Hepatocyte (in vitro differentiated cells): ENCODE data around the gene SLC22A31. TPM values are rescaled to one million over a fixed set of nuclear protein-coding genes. Genes with fewer than 3 reads are reported as not detected.

Source experiments
- DNase-seq: peaks from one replicate; pipeline ENCODE4 v3.0.0-alpha.2; 2016; ENCODE audit warnings: low spot score
- H2AFZ ChIP-seq: fragments of 200-600 bp; sonication (generic); 2 replicates; pipeline ENCODE4 v1.6.0; 2016; ENCODE audit warnings: antibody characterized with exemption, mild to moderate bottlenecking
- H3K27ac ChIP-seq: fragments of 200-600 bp; sonication (generic); 2 replicates; pipeline ENCODE4 v1.5.1; 2016; ENCODE audit warnings: mild to moderate bottlenecking
- H3K27me3 ChIP-seq: fragments of 200-600 bp; sonication (generic); 2 replicates; pipeline ENCODE4 v1.6.1; 2016
- H3K36me3 ChIP-seq: fragments of 200-600 bp; sonication (generic); replicated peaks from 2 replicates; pipeline ENCODE4 v1.5.1; 2016; ENCODE audit warnings: low read depth; ENCODE audit not compliant: insufficient read depth
- H3K4me1 ChIP-seq: fragments of 200-600 bp; sonication (generic); 2 replicates; pipeline ENCODE4 v1.5.1; 2016; ENCODE audit warnings: mild to moderate bottlenecking, moderate library complexity; ENCODE audit not compliant: insufficient read depth
- H3K4me2 ChIP-seq: fragments of 200-600 bp; sonication (generic); 2 replicates; pipeline ENCODE4 v1.6.0; 2016
- H3K4me3 ChIP-seq: fragments of 200-600 bp; sonication (generic); 2 replicates; pipeline ENCODE4 v1.5.1; 2016; ENCODE audit warnings: mild to moderate bottlenecking
- H3K79me2 ChIP-seq: fragments of 200-600 bp; sonication (generic); 2 replicates; pipeline ENCODE4 v1.6.0; 2017; ENCODE audit warnings: mild to moderate bottlenecking
- H3K9me2 ChIP-seq: fragments of 200-600 bp; sonication (generic); replicated peaks from 2 replicates; pipeline ENCODE4 v1.6.0; 2017; ENCODE audit warnings: mild to moderate bottlenecking; ENCODE audit not compliant: insufficient read depth
- H3K9me3 ChIP-seq: fragments of 200-600 bp; sonication (generic); 2 replicates; pipeline ENCODE4 v1.5.1; 2016; ENCODE audit warnings: low read depth, mild to moderate bottlenecking
- H4K20me1 ChIP-seq: fragments of 200-600 bp; sonication (generic); 2 replicates; pipeline ENCODE4 v1.6.0; 2016; ENCODE audit warnings: mild to moderate bottlenecking; ENCODE audit not compliant: insufficient read depth, poor library complexity, severe bottlenecking
- EZH2 ChIP-seq: fragments of 200-600 bp; sonication (generic); IDR thresholded peaks from 2 replicates; pipeline ENCODE4 v1.6.1; 2016; ENCODE audit warnings: antibody characterized with exemption, mild to moderate bottlenecking, borderline replicate concordance
- EZH2phosphoT487 ChIP-seq: fragments of 200-600 bp; sonication (generic); IDR thresholded peaks from one replicate; pipeline ENCODE4 v1.6.1; 2018; ENCODE audit warnings: antibody characterized with exemption, mild to moderate bottlenecking, low read depth, moderate library complexity; ENCODE audit not compliant: unreplicated experiment, severe bottlenecking
- WGBS: methylation state at CpG from one replicate; pipeline ENCODE4 v1.1.6; 2016; ENCODE audit warnings: low lambda C conversion rate; ENCODE audit errors: missing lambda C conversion rate; 5-methylcytosine and 5-hydroxymethylcytosine counted together
- polyA plus RNA-seq: library from polyadenylated mRNA; unstranded; fragments of >200 nt; fragmentation: Nextera tagmentation; extraction: Ambion mirVana; gene quantifications from 2 replicates; pipeline ENCODE4 v1.2.1, GENCODE V29; 2016
- total RNA-seq: library from RNA; depleted of rRNA; stranded (reverse); fragments of >200 nt; gene quantifications from 2 replicates; pipeline ENCODE4 v1.2.3, GENCODE V29; 2014
- TF ChIP-seq, protein P1 (sequence below): fragments of 200-600 bp; sonication (generic); IDR thresholded peaks from 2 replicates; pipeline ENCODE4 v1.5.1; 2016; ENCODE audit warnings: antibody characterized with exemption, mild to moderate bottlenecking; ENCODE audit not compliant: poor library complexity

The SLC22A31 gene
- total and polyA plus RNA-seq, 2 experiments from 2014 or later = 1.4 to 1.6 TPM

DNA sequence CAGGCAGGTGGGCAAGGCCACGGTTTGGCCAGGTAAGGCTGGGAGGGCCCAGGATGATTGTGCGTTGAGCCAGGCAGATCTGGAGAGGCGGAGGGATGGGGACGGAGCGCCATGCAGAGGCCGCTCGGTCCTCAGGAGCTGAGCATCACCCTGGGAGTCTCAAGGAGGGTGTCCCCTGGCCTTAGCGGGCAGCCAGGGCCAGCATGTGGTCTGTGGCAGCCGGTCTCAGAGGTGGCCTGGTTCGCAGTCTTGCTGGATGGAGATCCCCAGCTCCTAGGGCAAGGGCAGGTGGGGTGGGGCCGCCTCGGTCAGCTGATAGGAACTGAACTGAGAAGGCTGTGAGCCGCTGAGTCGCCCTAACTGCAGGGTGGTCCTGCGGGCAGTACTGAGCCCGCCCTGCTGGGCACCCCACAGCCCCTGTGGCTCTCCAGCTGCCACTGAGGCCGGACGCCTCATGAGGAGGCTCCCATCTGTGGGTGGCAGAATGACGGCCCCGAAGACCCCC, 40.4 kb downstream of the SLC22A31 start:
- Histone ChIP-seq H3K4me1 (peaks cover 7% of the 10 kb centered on the region), H2AFZ (no peak overlapping the region), H3K9me2 (no peaks in the 10 kb centered on the region), H3K4me3 (no peak overlapping the region), H3K27me3 (no peaks in the 10 kb centered on the region), H3K36me3 (no peaks in the 10 kb centered on the region), H3K79me2 (no peaks in the 10 kb centered on the region), H3K4me2 (no peak overlapping the region), H4K20me1 (no peaks in the 10 kb centered on the region), H3K27ac (no peak overlapping the region), H3K9me3 (no peaks in the 10 kb centered on the region)
- TF ChIP-seq, protein P1, sequence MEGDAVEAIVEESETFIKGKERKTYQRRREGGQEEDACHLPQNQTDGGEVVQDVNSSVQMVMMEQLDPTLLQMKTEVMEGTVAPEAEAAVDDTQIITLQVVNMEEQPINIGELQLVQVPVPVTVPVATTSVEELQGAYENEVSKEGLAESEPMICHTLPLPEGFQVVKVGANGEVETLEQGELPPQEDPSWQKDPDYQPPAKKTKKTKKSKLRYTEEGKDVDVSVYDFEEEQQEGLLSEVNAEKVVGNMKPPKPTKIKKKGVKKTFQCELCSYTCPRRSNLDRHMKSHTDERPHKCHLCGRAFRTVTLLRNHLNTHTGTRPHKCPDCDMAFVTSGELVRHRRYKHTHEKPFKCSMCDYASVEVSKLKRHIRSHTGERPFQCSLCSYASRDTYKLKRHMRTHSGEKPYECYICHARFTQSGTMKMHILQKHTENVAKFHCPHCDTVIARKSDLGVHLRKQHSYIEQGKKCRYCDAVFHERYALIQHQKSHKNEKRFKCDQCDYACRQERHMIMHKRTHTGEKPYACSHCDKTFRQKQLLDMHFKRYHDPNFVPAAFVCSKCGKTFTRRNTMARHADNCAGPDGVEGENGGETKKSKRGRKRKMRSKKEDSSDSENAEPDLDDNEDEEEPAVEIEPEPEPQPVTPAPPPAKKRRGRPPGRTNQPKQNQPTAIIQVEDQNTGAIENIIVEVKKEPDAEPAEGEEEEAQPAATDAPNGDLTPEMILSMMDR = no peak
- TF ChIP-seq EZH2phosphoT487 = no peak
- TF ChIP-seq EZH2 = no peak
- WGBS = 94% methylated on average over 16 of the region's 20 CpGs
- DNase-seq = no peak

DNA sequence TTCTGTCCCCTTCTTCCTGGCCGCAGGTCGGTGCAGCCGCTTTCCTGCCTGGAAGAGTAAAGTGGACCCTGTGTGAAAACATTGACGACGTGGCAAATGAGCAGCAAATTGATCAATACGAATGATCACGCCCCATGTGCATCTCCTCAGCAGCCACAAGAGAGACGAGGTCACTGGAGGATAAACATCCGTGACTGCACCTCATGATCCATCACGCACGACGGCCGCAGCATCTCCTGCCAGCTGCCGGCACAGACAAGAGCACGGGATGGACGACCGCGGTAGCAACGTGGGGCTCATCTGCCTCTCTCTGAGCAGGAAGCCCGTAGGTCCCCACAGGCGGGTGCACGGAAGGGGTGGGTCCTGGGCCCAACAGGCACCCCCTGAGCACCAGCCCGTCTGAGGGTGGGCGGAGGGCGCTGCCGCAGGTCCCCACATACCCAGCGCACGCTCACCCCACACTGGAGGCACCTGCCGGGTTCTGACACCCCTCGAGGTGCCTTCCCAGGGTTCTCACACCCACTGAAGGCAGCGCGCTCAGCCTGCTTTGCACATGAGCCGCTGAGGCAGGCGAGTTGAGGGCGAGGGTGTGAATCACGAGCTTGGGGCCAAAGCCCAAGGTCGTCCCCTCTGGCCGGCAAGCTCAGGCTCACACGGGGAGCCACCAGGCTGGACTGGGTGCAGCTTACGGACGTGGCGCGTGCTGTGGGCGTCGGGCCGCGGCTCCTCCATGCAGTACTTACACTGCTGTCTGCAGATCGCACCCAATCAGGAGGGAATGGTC, 41.1 kb downstream of the SLC22A31 start:
- H4K20me1 ChIP-seq = no peaks in the 10 kb centered on the region
- peaks cover 13% of the 10 kb centered on the region for H3K4me1 ChIP-seq
- H3K4me2 ChIP-seq = no peak overlapping the region
- DNase-seq = no peak
- H2AFZ ChIP-seq = no peak overlapping the region
- 89% methylated on average over 48 of the region's 48 CpGs for WGBS
- H3K27ac ChIP-seq = no peak overlapping the region
- no peak for TF ChIP-seq EZH2
- TF ChIP-seq EZH2phosphoT487 = no peak
- TF ChIP-seq, protein P1 = no peak
- no peaks in the 10 kb centered on the region for H3K9me2 ChIP-seq
- H3K36me3 ChIP-seq = no peaks in the 10 kb centered on the region
- no peak overlapping the region for H3K4me3 ChIP-seq
- no peaks in the 10 kb centered on the region for H3K9me3 ChIP-seq
- H3K27me3 ChIP-seq = no peaks in the 10 kb centered on the region
- no peaks in the 10 kb centered on the region for H3K79me2 ChIP-seq

DNA sequence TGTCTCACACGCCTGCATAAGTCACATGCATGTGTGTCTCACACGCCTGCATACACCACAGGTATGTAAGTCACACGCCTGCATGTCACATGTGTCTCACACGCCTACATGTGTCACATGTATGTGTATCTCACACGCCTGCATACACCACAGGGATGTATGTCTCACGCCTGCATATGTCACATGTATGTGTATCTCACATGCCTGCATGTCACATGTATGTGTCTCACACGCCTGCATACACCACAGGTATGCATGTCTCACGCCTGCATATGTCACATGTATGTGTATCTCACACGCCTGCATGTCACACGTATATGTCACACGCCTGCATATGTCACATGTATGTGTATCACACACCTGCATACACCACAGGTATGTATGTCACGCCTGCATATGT, 42.6 kb downstream of the SLC22A31 start:
- H3K9me3 ChIP-seq = no peaks in the 10 kb centered on the region
- H3K4me1 ChIP-seq = peaks cover 13% of the 10 kb centered on the region
- no peak for DNase-seq
- no peak overlapping the region for H2AFZ ChIP-seq
- H3K79me2 ChIP-seq = no peaks in the 10 kb centered on the region
- TF ChIP-seq EZH2phosphoT487 = no peak
- no peak for TF ChIP-seq EZH2
- TF ChIP-seq, protein P1 = no peak
- H3K27ac ChIP-seq = no peak overlapping the region
- no peak overlapping the region for H3K4me2 ChIP-seq
- H4K20me1 ChIP-seq = no peaks in the 10 kb centered on the region
- H3K9me2 ChIP-seq = no peaks in the 10 kb centered on the region
- no peaks in the 10 kb centered on the region for H3K36me3 ChIP-seq
- WGBS = 95% methylated on average over 12 of the region's 12 CpGs
- H3K4me3 ChIP-seq = no peak overlapping the region
- H3K27me3 ChIP-seq = no peaks in the 10 kb centered on the region
